Forelimb muscle (tissue), 1 donor: ENCODE measurements around the gene FOXP3. TPM values are rescaled to one million over a fixed set of nuclear protein-coding genes. Genes with fewer than 3 reads are reported as not detected.

Experiments
- DNase-seq: peaks from one replicate; pipeline ENCODE4 v3.0.0-alpha.2; 2013; ENCODE audit warnings: low read depth
- polyA plus RNA-seq: library from polyadenylated mRNA; unstranded; fragments of 120-200 nt; gene quantifications from one replicate; pipeline ENCODE4 v1.2.1, GENCODE V29; 2013; ENCODE audit not compliant: insufficient read length

The FOXP3 gene
- polyA plus RNA-seq, 1 donor = 0.35 TPM

GRCh38 chrX:49273181-49273727 is 8.7 kb upstream of the FOXP3 start:
- DNase-seq = no peak

GRCh38 chrX:49272421-49272820 is 7.9 kb upstream of the FOXP3 start:
- DNase-seq = no peak

- DNase-seq = no peak
Observed at GRCh38 chrX:49271341-49271740, 6.8 kb upstream of the FOXP3 start.

- no peak for DNase-seq
Observed at GRCh38 chrX:49270249-49270921, 5.9 kb upstream of the FOXP3 start.

GRCh38 chrX:49269767-49270248 is 5.3 kb upstream of the FOXP3 start, which contains the start of gene PPP1R3F:
Gene PPP1R3F, plus strand, starts transcription at chrX:49269793. Its CDS starts 77 bp downstream, at chrX:49269870.
- no peak for DNase-seq

- DNase-seq = peak; percentile 92
Observed at GRCh38 chrX:49269010-49269766, 4.7 kb upstream of the FOXP3 start.

- DNase-seq = no peak
Observed at GRCh38 chrX:49268702-49269009, 4.1 kb upstream of the FOXP3 start.

- DNase-seq = no peak
Observed at GRCh38 chrX:49266523-49267445, 2.3 kb upstream of the FOXP3 start.

GRCh38 chrX:49263631-49264030 is 879 bp downstream of the FOXP3 start:
- no peak for DNase-seq

- DNase-seq = no peak
Observed at GRCh38 chrX:49262603-49263002, 1.9 kb downstream of the FOXP3 start.

- DNase-seq = no peak
Observed at GRCh38 chrX:49260221-49260985, 4.1 kb downstream of the FOXP3 start.

GRCh38 chrX:49258749-49259124 is 5.8 kb downstream of the FOXP3 start:
- no peak for DNase-seq

- DNase-seq = no peak
Observed at GRCh38 chrX:49257846-49258748, 6.4 kb downstream of the FOXP3 start.

GRCh38 chrX:49257074-49257790 is 7.3 kb downstream of the FOXP3 start:
- no peak for DNase-seq

GRCh38 chrX:49256268-49256995 is 8.1 kb downstream of the FOXP3 start:
- DNase-seq = no peak

GRCh38 chrX:49254639-49255038 is 9.9 kb downstream of the FOXP3 start:
- no peak for DNase-seq

- DNase-seq = no peak
Observed at GRCh38 chrX:49251325-49251724, 13.2 kb downstream of the FOXP3 start.

- no peak for DNase-seq
Observed at GRCh38 chrX:49250578-49250977, 13.9 kb downstream of the FOXP3 start.

GRCh38 chrX:49250066-49250465 is 14.4 kb downstream of the FOXP3 start:
- no peak for DNase-seq
